ENCODE results near the gene VWA5A.

The VWA5A gene

GRCh38 chr11:124075492-124075840 is 39.8 kb upstream of the VWA5A start:
- peaks cover 8% of the 10 kb centered on the region for H3K4me1 ChIP-seq (ENCODE audit: low read depth, poor library complexity, severe bottlenecking)
- no peak for TF ChIP-seq CTCF (conservative IDR thresholded peaks at IDR 0.05; ENCODE audit: low read depth, low read length)
- H3K27ac ChIP-seq = no peak overlapping the region
- no peaks in the 10 kb centered on the region for H3K27me3 ChIP-seq (ENCODE audit: insufficient read depth, low read depth)
- H3K4me2 ChIP-seq = no peak overlapping the region
- H3K36me3 ChIP-seq (ENCODE audit: insufficient read depth) = no peaks in the 10 kb centered on the region
- no peaks in the 10 kb centered on the region for H3K79me2 ChIP-seq (ENCODE audit: insufficient read depth, low read depth)
- no peak overlapping the region for H2AFZ ChIP-seq (ENCODE audit: low read depth)
- H4K20me1 ChIP-seq (ENCODE audit: insufficient read depth) = no peaks in the 10 kb centered on the region
- H3K9ac ChIP-seq = no peak overlapping the region
- H3K4me3 ChIP-seq (IDR thresholded peaks at IDR 0.05; ENCODE audit: insufficient read depth, low read depth, low read length) = no peak overlapping the region

- Histone ChIP-seq H3K4me2 (no peak overlapping the region), H3K27ac (no peak overlapping the region), H2AFZ (ENCODE audit: low read depth) (no peak overlapping the region), H3K9ac (no peak overlapping the region), H3K79me2 (ENCODE audit: insufficient read depth, low read depth) (no peaks in the 10 kb centered on the region), H3K4me1 (ENCODE audit: low read depth, poor library complexity, severe bottlenecking) (peaks cover 3% of the 10 kb centered on the region), H3K4me3 (IDR thresholded peaks at IDR 0.05; ENCODE audit: insufficient read depth, low read depth, low read length) (no peak overlapping the region), H3K27me3 (ENCODE audit: insufficient read depth, low read depth) (no peaks in the 10 kb centered on the region), H4K20me1 (ENCODE audit: insufficient read depth) (no peaks in the 10 kb centered on the region), H3K36me3 (ENCODE audit: insufficient read depth) (no peaks in the 10 kb centered on the region)
- no peak for TF ChIP-seq CTCF (conservative IDR thresholded peaks at IDR 0.05; ENCODE audit: low read depth, low read length)
Measured at GRCh38 chr11:124075841-124076651, 39.2 kb upstream of the VWA5A start.

- Histone ChIP-seq H3K79me2 (ENCODE audit: insufficient read depth, low read depth) (no peaks in the 10 kb centered on the region), H3K4me3 (IDR thresholded peaks at IDR 0.05; ENCODE audit: insufficient read depth, low read depth, low read length) (no peak overlapping the region), H3K27ac (no peak overlapping the region), H3K36me3 (ENCODE audit: insufficient read depth) (no peaks in the 10 kb centered on the region), H3K27me3 (ENCODE audit: insufficient read depth, low read depth) (no peaks in the 10 kb centered on the region), H4K20me1 (ENCODE audit: insufficient read depth) (no peaks in the 10 kb centered on the region), H3K4me2 (no peak overlapping the region), H3K4me1 (ENCODE audit: low read depth, poor library complexity, severe bottlenecking) (no peaks in the 10 kb centered on the region), H2AFZ (ENCODE audit: low read depth) (no peak overlapping the region), H3K9ac (no peak overlapping the region)
- TF ChIP-seq CTCF (conservative IDR thresholded peaks at IDR 0.05; ENCODE audit: low read depth, low read length) = no peak
Measured at GRCh38 chr11:124077266-124077665, 38.0 kb upstream of the VWA5A start.

DNA sequence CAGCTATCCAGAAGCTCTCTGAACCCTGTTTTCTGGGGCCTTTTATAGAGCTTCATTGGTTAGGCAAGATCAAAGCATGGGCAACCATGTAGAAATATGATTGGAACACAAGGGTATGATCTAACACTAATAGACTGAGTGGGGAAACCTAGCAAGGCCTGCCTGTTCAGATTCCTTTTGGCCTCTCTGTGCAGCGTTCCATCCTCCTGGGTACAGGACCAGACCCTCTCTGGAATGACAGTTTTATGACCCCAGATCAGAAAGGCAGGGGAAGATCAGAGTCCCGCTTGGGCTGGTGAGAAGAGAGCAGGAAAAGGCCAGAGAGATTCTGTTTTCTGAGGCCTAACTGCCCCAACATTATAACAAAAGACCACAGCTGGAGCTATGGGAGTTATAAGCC is 36.7 kb upstream of the VWA5A start:
- Histone ChIP-seq H3K36me3 (ENCODE audit: insufficient read depth) (no peaks in the 10 kb centered on the region), H3K4me2 (no peak overlapping the region), H3K79me2 (ENCODE audit: insufficient read depth, low read depth) (no peaks in the 10 kb centered on the region), H3K4me1 (ENCODE audit: low read depth, poor library complexity, severe bottlenecking) (no peaks in the 10 kb centered on the region), H3K4me3 (IDR thresholded peaks at IDR 0.05; ENCODE audit: insufficient read depth, low read depth, low read length) (no peak overlapping the region), H4K20me1 (ENCODE audit: insufficient read depth) (no peaks in the 10 kb centered on the region), H2AFZ (ENCODE audit: low read depth) (no peak overlapping the region), H3K27me3 (ENCODE audit: insufficient read depth, low read depth) (no peaks in the 10 kb centered on the region), H3K9ac (no peak overlapping the region), H3K27ac (no peak overlapping the region)
- no peak for TF ChIP-seq CTCF (conservative IDR thresholded peaks at IDR 0.05; ENCODE audit: low read depth, low read length)

Measured in KMS-11 (cell line).